ENCODE results near the gene MYO16. TPM values are rescaled to one million over a fixed set of nuclear protein-coding genes. Genes with fewer than 3 reads are reported as not detected.
A peak's percentile ranks its signal among the peaks of the same experiment; 100 is the strongest.
"Not testable (repeated sequence)": the region's sequence is repeated elsewhere in the genome, so short reads cannot be mapped to it uniquely, and the experiment has no call there.

Gene MYO16
- total RNA-seq, 3 donors from 2014 or later: 0.15 to 0.48 (median 0.33) TPM

DNA sequence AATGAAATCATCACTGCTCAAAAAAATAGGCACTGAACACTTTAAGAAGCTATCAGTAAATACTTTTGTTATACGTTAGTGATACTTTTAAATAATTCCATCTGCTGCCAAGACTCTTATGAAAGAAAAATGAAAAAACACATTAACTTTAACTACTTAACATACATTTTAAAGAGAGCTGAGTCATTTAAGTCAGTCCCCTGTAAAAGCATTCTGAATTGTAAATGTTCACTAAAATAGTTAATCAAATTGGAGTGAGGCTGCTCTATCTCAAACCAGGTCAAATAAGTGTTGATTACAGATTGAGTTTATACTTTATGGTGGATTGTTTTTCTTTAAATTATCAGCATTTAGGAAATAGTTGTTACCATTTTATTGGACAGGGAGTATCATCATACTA lies 274.2 kb downstream of the MYO16 start:
- no peaks in the 10 kb centered on the region for H3K9me3 ChIP-seq
- TF ChIP-seq POLR2A (IDR thresholded peaks at IDR 0.05): no peak
- TF ChIP-seq, protein P1, sequence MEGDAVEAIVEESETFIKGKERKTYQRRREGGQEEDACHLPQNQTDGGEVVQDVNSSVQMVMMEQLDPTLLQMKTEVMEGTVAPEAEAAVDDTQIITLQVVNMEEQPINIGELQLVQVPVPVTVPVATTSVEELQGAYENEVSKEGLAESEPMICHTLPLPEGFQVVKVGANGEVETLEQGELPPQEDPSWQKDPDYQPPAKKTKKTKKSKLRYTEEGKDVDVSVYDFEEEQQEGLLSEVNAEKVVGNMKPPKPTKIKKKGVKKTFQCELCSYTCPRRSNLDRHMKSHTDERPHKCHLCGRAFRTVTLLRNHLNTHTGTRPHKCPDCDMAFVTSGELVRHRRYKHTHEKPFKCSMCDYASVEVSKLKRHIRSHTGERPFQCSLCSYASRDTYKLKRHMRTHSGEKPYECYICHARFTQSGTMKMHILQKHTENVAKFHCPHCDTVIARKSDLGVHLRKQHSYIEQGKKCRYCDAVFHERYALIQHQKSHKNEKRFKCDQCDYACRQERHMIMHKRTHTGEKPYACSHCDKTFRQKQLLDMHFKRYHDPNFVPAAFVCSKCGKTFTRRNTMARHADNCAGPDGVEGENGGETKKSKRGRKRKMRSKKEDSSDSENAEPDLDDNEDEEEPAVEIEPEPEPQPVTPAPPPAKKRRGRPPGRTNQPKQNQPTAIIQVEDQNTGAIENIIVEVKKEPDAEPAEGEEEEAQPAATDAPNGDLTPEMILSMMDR (IDR thresholded peaks at IDR 0.05): no peak

DNA sequence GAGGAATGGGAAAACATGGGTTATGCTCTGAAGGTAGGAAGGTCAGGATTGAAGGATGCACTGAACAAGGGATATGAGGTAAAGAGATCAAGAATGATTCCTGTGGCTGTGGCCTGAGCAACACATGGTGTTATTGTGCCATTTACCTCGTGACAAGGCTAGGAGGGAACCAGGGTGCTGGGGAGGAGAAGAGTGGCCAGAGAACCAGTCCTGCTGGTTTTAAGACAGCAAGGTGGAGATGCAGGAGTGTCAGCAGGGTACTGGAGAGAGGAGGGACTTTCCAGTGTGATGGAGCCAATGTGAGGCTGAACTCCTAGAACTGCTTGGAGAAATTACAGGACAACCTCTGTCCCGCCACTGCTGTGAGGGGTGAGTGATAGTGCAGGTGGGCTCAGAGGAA lies 282.4 kb downstream of the MYO16 start:
- no peak overlapping the region for H3K4me3 ChIP-seq
- no peaks in the 10 kb centered on the region for H3K36me3 ChIP-seq
- TF ChIP-seq POLR2AphosphoS5 (IDR thresholded peaks at IDR 0.05) (no peak), POLR2A (IDR thresholded peaks at IDR 0.05) (no peak)
- TF ChIP-seq, protein P1 (IDR thresholded peaks at IDR 0.05): no peak
- H3K27me3 ChIP-seq: no peaks in the 10 kb centered on the region
- H3K27ac ChIP-seq: no peak overlapping the region
- DNase-seq (ENCODE audit: low spot score in 2 of 2): no peak
- intact Hi-C loops (cut with DNase I; ENCODE audit: low total_unique reads): no loop called here
- no peaks in the 10 kb centered on the region for H3K4me1 ChIP-seq
- H3K9me3 ChIP-seq: no peaks in the 10 kb centered on the region

More for the DNA sequence above, 274.2 kb downstream of the MYO16 start:
- Histone ChIP-seq H3K4me3 (no peak overlapping the region), H3K36me3 (no peaks in the 10 kb centered on the region), H3K27me3 (no peaks in the 10 kb centered on the region), H3K27ac (no peak overlapping the region), H3K4me1 (peaks cover 0 to 4% of the 10 kb centered on the region in 2 donors)
- no peak for DNase-seq (ENCODE audit: low spot score in 2 of 2)
- intact Hi-C loops (cut with DNase I; ENCODE audit: low total_unique reads): no loop called here

DNA sequence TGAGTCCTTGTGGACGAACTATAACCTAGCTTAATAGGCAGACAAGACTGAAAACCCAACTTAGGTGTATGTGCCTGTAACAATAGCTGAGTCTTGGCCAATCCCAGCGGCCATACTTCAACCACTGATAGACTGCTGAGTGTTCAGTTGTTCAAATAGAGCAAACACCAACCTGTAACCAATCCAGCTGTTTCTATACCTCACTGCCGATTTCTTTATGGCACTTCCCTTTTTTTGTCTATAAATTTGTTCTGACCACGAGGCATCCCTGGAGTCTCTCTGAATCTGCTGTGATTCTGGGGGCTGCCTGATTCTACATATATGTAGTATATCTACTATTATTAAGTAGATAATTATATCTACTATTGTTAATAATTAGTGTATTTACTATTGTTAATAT lies 284.3 kb downstream of the MYO16 start:
- H3K4me1 ChIP-seq; H3K27ac ChIP-seq; H3K36me3 ChIP-seq; intact Hi-C loops (cut with DNase I; ENCODE audit: low total_unique reads); H3K27me3 ChIP-seq; H3K9me3 ChIP-seq; DNase-seq (ENCODE audit: low spot score in 2 of 2); H3K4me3 ChIP-seq: not testable (repeated sequence)

DNA sequence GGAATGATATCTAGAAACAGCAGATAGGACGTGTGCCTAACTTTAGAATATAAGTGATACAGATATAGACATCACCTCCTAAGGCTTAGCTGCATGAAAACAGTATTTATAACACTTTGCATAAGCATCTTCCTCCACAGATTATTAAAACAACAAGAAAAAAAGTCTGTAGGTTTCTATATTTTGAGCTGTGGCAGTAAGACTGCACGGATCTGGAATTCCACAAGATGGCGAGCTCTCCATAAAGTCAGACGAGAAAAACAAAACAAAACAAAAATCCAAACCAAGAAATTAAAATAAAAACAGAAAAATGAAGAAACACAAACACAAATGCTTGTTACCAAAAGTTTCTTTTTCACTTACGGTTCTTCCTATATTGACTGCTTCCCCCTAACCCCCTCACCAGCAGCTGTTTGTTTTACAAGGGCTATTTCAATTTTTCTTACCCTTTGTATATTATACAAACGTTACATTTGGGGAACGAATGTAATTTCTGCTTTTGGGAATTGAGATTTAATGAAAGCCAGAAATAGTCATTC lies 285.8 kb downstream of the MYO16 start:
- Histone ChIP-seq H3K27ac (peak overlapping the region; percentile 72 to 87), H3K9me3 (no peaks in the 10 kb centered on the region), H3K4me3 (peak overlapping the region in 2 of 3 donors; percentile 13 to 36), H3K4me1 (no peaks in the 10 kb centered on the region), H3K27me3 (no peaks in the 10 kb centered on the region), H3K36me3 (no peaks in the 10 kb centered on the region)
- TF ChIP-seq POLR2AphosphoS5 (IDR thresholded peaks at IDR 0.05) (no peak), POLR2A (IDR thresholded peaks at IDR 0.05) (no peak)
- TF ChIP-seq, protein P1 (IDR thresholded peaks at IDR 0.05): peak in 2 of 3 donors; percentile 38 to 53
- intact Hi-C loops (cut with DNase I; ENCODE audit: low total_unique reads): no loop called here
- no peak for DNase-seq (ENCODE audit: low spot score in 2 of 2)

DNA sequence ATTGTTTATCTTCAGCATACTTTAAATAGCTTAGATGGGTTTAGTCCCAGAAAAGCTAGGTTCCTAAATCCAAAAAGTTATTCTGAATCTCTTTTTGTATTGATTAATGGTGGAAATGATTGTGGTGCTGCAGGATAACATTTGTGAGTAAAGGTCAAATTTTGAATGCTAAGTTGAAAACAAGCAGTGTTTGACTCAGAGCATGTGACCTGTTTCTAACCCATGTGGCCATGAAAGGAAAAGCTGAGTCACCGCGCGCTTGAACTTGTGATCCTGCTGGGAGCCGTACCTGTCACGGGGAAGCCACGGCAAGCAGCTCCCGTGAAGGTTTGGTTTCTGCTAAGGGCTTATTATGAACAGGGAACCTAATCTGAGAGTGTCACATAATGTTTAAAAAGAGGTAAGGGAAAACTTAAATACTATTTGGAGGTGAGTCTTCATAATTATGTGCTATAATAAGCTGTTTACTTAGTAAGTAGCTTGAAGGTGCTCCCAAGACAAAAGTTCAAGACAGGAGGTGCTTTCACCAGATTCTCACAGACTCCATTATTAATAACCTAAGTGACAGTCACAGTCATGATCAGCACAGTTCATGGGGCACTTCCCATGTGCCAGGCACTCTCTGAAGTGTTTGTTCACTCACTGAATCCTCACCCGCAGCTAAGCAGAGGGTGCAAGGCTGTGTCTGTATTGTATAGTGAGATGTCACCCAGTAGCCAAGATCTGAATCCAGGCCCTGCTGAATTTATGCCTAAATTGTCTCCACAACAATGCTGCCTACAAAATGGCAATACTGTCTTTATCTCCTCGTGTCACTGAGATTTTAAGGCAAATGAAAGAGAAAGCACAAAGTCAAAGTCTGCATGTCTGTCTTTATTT lies 286.5 kb downstream of the MYO16 start:
- Histone ChIP-seq H3K36me3 (no peaks in the 10 kb centered on the region), H3K4me1 (no peaks in the 10 kb centered on the region), H3K4me3 (peak overlapping the region in 2 of 3 donors; percentile 13 to 36), H3K27me3 (no peaks in the 10 kb centered on the region), H3K27ac (peak overlapping the region; percentile 72 to 87), H3K9me3 (no peaks in the 10 kb centered on the region)
- TF ChIP-seq POLR2AphosphoS5 (IDR thresholded peaks at IDR 0.05) (peak; percentile 87 to 96 (median 91)), POLR2A (IDR thresholded peaks at IDR 0.05) (no peak)
- DNase-seq (ENCODE audit: low spot score in 2 of 2): peak; percentile 81 to 86
- intact Hi-C loops (cut with DNase I; ENCODE audit: low total_unique reads): no loop called here

DNA sequence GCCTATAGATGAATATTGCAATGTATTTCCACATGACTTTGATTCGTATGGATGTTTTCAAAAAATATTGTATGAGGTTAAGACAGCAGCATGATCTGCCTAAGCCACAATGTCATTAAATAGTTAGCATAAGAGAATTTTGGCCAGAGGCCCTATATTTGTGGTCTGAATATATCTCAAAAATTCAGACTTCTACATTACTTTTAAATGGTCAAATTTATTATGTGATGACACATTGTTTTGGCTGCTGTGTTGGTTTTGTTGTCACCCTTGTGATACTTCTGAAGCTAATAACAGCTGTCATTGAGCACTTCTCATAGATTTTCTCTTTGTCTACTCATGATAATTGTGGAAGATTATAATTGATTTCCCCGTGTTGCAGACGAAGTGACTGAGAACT lies 288.2 kb downstream of the MYO16 start:
- Histone ChIP-seq H3K4me1 (no peaks in the 10 kb centered on the region), H3K4me3 (no peak overlapping the region), H3K9me3 (no peaks in the 10 kb centered on the region), H3K27me3 (no peaks in the 10 kb centered on the region), H3K27ac (no peak overlapping the region), H3K36me3 (no peaks in the 10 kb centered on the region)
- TF ChIP-seq, protein P1 (IDR thresholded peaks at IDR 0.05): no peak
- TF ChIP-seq POLR2AphosphoS5 (IDR thresholded peaks at IDR 0.05) (no peak), POLR2A (IDR thresholded peaks at IDR 0.05) (no peak)
- DNase-seq (ENCODE audit: low spot score in 2 of 2): no peak
- intact Hi-C loops (cut with DNase I; ENCODE audit: low total_unique reads): no loop called here

All from breast epithelium (tissue), 4 donors.